ENCODE measurements around the gene ANO2. TPM values are rescaled to one million over a fixed set of nuclear protein-coding genes. Genes with fewer than 3 reads are reported as not detected.

ANO2 gene
- total RNA-seq, 2 donors from 2014 or later, result 2.8 to 9.3 TPM

DNA sequence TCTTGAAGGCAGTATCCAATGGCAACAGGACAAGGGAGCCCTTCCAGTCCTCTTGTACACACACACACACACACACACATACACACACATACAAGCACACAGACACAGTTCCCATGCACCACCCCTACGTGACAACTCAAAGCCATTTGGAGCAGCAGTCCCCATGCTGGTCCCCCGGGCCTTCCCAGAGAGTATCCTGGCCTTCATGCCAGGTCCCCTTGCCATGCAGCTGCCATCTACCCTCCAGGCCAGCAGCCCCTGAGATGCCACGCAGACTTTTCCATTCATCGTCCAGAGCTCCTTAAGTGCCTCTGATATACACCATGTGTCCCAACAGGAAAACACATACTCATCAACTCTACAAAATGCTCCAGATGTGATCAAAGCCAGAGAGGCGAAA, 159.5 kb downstream of the ANO2 start:
- H3K27ac ChIP-seq, result no peak overlapping the region
- H3K4me1 ChIP-seq, result no peaks in the 10 kb centered on the region
- peak; percentile 32 for DNase-seq (ENCODE audit: low spot score)
- no peak overlapping the region for H3K4me3 ChIP-seq
- TF ChIP-seq, protein P1, sequence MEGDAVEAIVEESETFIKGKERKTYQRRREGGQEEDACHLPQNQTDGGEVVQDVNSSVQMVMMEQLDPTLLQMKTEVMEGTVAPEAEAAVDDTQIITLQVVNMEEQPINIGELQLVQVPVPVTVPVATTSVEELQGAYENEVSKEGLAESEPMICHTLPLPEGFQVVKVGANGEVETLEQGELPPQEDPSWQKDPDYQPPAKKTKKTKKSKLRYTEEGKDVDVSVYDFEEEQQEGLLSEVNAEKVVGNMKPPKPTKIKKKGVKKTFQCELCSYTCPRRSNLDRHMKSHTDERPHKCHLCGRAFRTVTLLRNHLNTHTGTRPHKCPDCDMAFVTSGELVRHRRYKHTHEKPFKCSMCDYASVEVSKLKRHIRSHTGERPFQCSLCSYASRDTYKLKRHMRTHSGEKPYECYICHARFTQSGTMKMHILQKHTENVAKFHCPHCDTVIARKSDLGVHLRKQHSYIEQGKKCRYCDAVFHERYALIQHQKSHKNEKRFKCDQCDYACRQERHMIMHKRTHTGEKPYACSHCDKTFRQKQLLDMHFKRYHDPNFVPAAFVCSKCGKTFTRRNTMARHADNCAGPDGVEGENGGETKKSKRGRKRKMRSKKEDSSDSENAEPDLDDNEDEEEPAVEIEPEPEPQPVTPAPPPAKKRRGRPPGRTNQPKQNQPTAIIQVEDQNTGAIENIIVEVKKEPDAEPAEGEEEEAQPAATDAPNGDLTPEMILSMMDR (IDR thresholded peaks at IDR 0.05), result no peak
- H3K36me3 ChIP-seq, result no peaks in the 10 kb centered on the region
- no peaks in the 10 kb centered on the region for H3K9me3 ChIP-seq
- H3K27me3 ChIP-seq, result no peaks in the 10 kb centered on the region

DNA sequence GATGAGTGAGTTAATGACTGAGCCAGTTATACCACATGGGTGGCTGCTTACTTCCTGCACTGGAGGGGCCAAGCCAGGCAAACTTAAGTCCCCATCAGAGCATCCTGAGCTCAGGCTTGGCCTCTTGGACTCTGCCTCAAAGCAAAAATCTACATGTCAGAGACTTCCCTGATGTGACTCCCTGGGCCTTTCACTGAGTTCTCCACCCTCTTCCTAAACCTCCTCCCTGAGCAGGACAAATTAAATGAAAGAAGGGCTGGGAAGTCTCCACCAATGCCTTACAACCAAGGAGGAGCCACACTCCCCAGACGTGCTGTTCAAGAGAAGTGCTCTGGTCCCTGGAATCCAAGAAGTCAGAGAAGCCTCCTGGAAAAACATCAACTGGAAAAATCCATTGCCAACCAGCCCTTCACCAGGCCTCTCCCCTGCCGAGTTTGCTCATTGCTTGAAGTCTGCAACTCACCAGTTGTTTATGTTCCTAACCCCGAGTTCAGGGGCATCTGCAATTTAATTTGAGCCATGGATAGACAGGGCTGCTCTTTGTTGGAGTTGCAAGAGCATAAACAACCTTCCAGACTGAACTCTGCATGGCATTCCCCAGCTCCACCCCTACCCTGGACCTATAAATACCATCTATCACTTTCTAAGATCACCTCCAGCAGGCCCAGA, 160.5 kb downstream of the ANO2 start:
- DNase-seq (ENCODE audit: low spot score), result peak; percentile 51
- H3K4me1 ChIP-seq, result no peaks in the 10 kb centered on the region
- TF ChIP-seq, protein P1 (IDR thresholded peaks at IDR 0.05), result no peak
- H3K4me3 ChIP-seq, result no peak overlapping the region
- H3K9me3 ChIP-seq, result no peaks in the 10 kb centered on the region
- H3K27ac ChIP-seq, result no peak overlapping the region
- no peaks in the 10 kb centered on the region for H3K27me3 ChIP-seq
- H3K36me3 ChIP-seq, result no peaks in the 10 kb centered on the region

DNA sequence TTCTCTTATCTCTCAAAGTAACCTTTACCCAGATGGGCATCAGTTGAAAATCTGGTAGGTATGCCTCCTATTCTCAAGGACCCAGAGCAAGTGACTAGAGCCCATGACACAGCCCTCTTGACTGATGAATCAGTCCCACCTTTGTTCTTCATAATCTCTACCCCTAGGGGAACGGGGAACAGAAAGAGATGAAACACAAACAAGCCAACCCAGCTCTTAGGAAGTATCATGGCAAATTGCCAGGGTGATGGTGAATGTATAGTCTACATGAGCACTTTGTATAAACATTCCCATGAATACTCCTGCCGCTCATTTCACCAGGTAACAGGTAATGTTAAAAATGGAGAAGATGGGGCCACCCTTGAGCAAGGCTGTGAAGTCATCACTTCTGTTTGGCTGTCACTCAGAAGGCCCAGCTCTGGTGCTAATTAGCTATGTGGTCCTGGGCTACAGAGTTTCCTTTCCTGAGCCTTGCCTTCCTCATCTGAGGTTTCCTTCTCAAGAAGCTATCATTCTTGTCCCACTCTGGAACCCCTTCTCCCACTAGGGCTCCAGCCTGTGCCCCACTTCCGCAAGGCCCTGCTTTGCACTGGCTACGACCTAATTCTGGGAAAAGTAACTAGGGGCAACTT, 161.7 kb downstream of the ANO2 start:
- no peaks in the 10 kb centered on the region for H3K4me1 ChIP-seq
- TF ChIP-seq, protein P1 (IDR thresholded peaks at IDR 0.05), result no peak
- no peaks in the 10 kb centered on the region for H3K9me3 ChIP-seq
- no peaks in the 10 kb centered on the region for H3K27me3 ChIP-seq
- no peak overlapping the region for H3K27ac ChIP-seq
- H3K4me3 ChIP-seq, result no peak overlapping the region
- H3K36me3 ChIP-seq, result no peaks in the 10 kb centered on the region
- peak; percentile 16 for DNase-seq (ENCODE audit: low spot score)

DNA sequence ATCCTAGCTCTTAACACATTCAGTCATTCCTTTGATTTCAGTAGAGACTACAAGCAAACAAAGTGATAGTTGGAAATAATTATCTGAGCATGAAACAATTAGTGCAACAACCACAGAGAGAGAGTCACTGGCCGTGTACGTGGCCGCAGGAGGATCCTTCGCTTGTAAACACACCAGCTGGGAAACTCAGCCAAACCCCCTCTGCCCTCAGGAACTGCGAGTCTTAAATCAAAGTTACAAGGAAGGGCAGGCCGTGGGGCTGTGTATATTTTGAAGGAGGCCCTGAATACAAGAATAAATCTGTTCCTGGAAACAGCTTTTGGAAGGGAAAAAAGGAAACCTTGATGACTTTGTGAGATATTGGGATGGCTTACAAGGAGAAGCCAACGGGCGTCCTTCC, 164.5 kb downstream of the ANO2 start:
- H3K4me3 ChIP-seq, result no peak overlapping the region
- no peaks in the 10 kb centered on the region for H3K4me1 ChIP-seq
- TF ChIP-seq, protein P1 (IDR thresholded peaks at IDR 0.05), result no peak
- no peak overlapping the region for H3K27ac ChIP-seq
- no peaks in the 10 kb centered on the region for H3K27me3 ChIP-seq
- no peak for DNase-seq (ENCODE audit: low spot score)
- H3K36me3 ChIP-seq, result no peaks in the 10 kb centered on the region
- no peaks in the 10 kb centered on the region for H3K9me3 ChIP-seq

DNA sequence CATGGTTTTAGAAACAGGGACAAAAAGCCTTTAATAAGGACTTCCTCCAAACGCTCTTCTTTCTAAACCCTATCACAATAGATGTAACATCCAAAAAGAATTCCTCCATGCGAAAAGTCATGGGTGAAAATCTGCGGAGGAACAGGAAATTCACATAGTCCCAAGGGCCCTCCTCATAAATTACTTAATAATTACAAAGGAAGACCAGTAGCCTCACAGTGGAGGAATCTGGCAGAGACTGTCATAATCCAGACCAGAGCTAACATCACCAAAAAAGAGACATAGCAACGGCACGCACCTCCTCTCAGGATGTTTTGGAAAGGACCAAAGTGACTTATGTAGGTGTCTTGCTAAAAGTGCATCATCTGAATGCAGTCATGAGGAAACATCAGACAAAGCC, 165.7 kb downstream of the ANO2 start:
- Histone ChIP-seq H3K36me3 (no peaks in the 10 kb centered on the region), H3K4me3 (no peak overlapping the region), H3K4me1 (no peaks in the 10 kb centered on the region), H3K9me3 (no peaks in the 10 kb centered on the region), H3K27me3 (no peaks in the 10 kb centered on the region), H3K27ac (no peak overlapping the region)
- TF ChIP-seq, protein P1 (IDR thresholded peaks at IDR 0.05), result no peak
- no peak for DNase-seq (ENCODE audit: low spot score)

Measured in right atrium auricular region (tissue), 2 donors.